H1 (cell line): ENCODE results near the gene CFAP97D2. TPM values are rescaled to one million over a fixed set of nuclear protein-coding genes. Genes with fewer than 3 reads are reported as not detected.

ENCODE experiments used
- CTCF ChIA-PET: fragments of 300-600 bp; sonication (Branson Sonifier 250); formaldehyde crosslinking; loops from one replicate; lab custom pipeline; 2021; ENCODE audit not compliant: partially characterized antibody; lab: Charles Lee
- POLR2A ChIA-PET: fragments of 300-600 bp; sonication (Branson Sonifier 250); formaldehyde crosslinking; loops from one replicate; lab custom pipeline; 2021; ENCODE audit warnings: inconsistent platforms; ENCODE audit not compliant: partially characterized antibody; lab: Charles Lee
- DNase-seq, 2 experiments: peaks; one replicate each; pipeline versions ENCODE4 v3.0.0 to v3.0.0-alpha.2; 2010 to 2022; ENCODE audit warnings: low spot score in 2 of 2, low read depth in 1 of 2, mixed read lengths in 1 of 2
- FAIRE-seq: peaks from 2 replicates; lab custom pipeline; 2011; peaks lifted over from hg19 to GRCh38; lab: Jason Lieb, UNC
- H2AFZ ChIP-seq: 2 replicates; pipeline ENCODE4 v1.8.1; 2012; ENCODE audit warnings: low read length, inconsistent platforms
- H2AK5ac ChIP-seq: 2 replicates; pipeline ENCODE4 v1.6.1; 2013; ENCODE audit warnings: low read depth, low read length
- H2BK120ac ChIP-seq: replicated peaks from 2 replicates; pipeline ENCODE3; 2013; ENCODE audit warnings: low read depth, low read length, inconsistent platforms
- H2BK12ac ChIP-seq: 2 replicates; pipeline ENCODE4 v1.6.1; 2013; ENCODE audit warnings: low read depth, low read length
- H2BK15ac ChIP-seq: 2 replicates; pipeline ENCODE4 v1.6.1; 2013; ENCODE audit warnings: low read length
- H2BK20ac ChIP-seq: 2 replicates; pipeline ENCODE4 v1.6.1; 2013; ENCODE audit warnings: low read length
- H2BK5ac ChIP-seq: 2 replicates; pipeline ENCODE4 v1.6.1; 2013; ENCODE audit warnings: low read depth, low read length
- H3K14ac ChIP-seq: 2 replicates; pipeline ENCODE4 v1.6.1; 2013; ENCODE audit warnings: inconsistent platforms; ENCODE audit not compliant: insufficient read length
- H3K18ac ChIP-seq: 2 replicates; pipeline ENCODE4 v1.6.1; 2013; ENCODE audit warnings: low read length; ENCODE audit errors: extremely low read depth
- H3K23ac ChIP-seq: 2 replicates; pipeline ENCODE4 v1.6.1; 2013; ENCODE audit warnings: inconsistent platforms; ENCODE audit not compliant: insufficient read length
- H3K23me2 ChIP-seq: 2 replicates; pipeline ENCODE4 v1.6.1; 2013; ENCODE audit warnings: low read depth, low read length
- H3K27ac ChIP-seq: 2 replicates; pipeline ENCODE4 v1.6.1; 2011; ENCODE audit warnings: low read depth, low read length, inconsistent platforms
- H3K27me3 ChIP-seq, 4 experiments: replicated peaks in 1 of 4; 1 replicate in 1 of 4; 2 replicates in 3 of 4; pipeline versions ENCODE4 v1.6.1 to v1.8.1; 2011 to 2013; ENCODE audit warnings: low read length in 3 of 4, mild to moderate bottlenecking in 3 of 4, inconsistent platforms in 2 of 4, mixed read lengths in 2 of 4, moderate library complexity in 1 of 4; ENCODE audit not compliant: control insufficient read depth in 3 of 4, insufficient read depth in 3 of 4; ENCODE audit errors: extremely low read depth in 1 of 4
- H3K36me3 ChIP-seq, 4 experiments: 2 replicates each; pipeline versions ENCODE4 v1.6.1 to v1.8.1; 2011 to 2013; ENCODE audit warnings: mild to moderate bottlenecking in 4 of 4, low read length in 3 of 4, moderate library complexity in 2 of 4, control low read depth in 1 of 4, inconsistent platforms in 1 of 4; ENCODE audit not compliant: insufficient read depth in 4 of 4, control insufficient read depth in 2 of 4
- H3K4ac ChIP-seq: replicated peaks from 2 replicates; pipeline ENCODE3; 2013; ENCODE audit warnings: low read length, low read depth, mixed read lengths, inconsistent platforms; ENCODE audit not compliant: insufficient read length
- H3K4me1 ChIP-seq, 4 experiments: replicated peaks in 1 of 4; 1 replicate in 1 of 4; 2 replicates in 3 of 4; pipeline versions ENCODE4 v1.6.1 to v1.8.1; 2011 to 2013; ENCODE audit warnings: low read length in 3 of 4, inconsistent platforms in 2 of 4, mixed read lengths in 1 of 4; ENCODE audit not compliant: insufficient read depth in 4 of 4, control insufficient read depth in 3 of 4
- H3K4me2 ChIP-seq, 2 experiments: 2 replicates each; pipeline versions ENCODE4 v1.6.1 to v1.8.1; 2011 to 2013; ENCODE audit warnings: low read depth in 2 of 2, low read length in 2 of 2, control low read depth in 1 of 2, inconsistent platforms in 1 of 2, mild to moderate bottlenecking in 1 of 2; ENCODE audit not compliant: insufficient read depth in 1 of 2
- H3K4me3 ChIP-seq, 4 experiments: fragments of 200-600, 300-600 bp in 1 of 4; sonication (generic), shearing (Covaris generic), sonication (Bioruptor Twin) in 1 of 4; 2 replicates each; pipeline versions ENCODE4 v1.5.1 to v1.8.1; 2011 to 2016; ENCODE audit warnings: low read length in 4 of 4, low read depth in 3 of 4, control low read depth in 2 of 4, inconsistent platforms in 2 of 4, mild to moderate bottlenecking in 2 of 4, mixed read lengths in 1 of 4, moderate library complexity in 1 of 4; ENCODE audit not compliant: insufficient read depth in 2 of 4; ENCODE audit errors: extremely low read depth in 1 of 4
- H3K56ac ChIP-seq: replicated peaks from 2 replicates; pipeline ENCODE3; 2013; ENCODE audit warnings: low read depth, mild to moderate bottlenecking, mixed read lengths, low read length, inconsistent platforms; ENCODE audit not compliant: insufficient read length
- H3K79me1 ChIP-seq: 2 replicates; pipeline ENCODE4 v1.6.1; 2013; ENCODE audit warnings: low read depth, low read length, control low read depth
- H3K79me2 ChIP-seq, 2 experiments: 2 replicates each; pipeline versions ENCODE4 v1.6.1 to v1.8.1; 2012 to 2013; ENCODE audit warnings: low read length in 2 of 2, mild to moderate bottlenecking in 2 of 2, inconsistent platforms in 1 of 2; ENCODE audit not compliant: insufficient read depth in 2 of 2, control insufficient read depth in 1 of 2
- H3K9ac ChIP-seq, 4 experiments: replicated peaks in 1 of 4; 1 replicate in 1 of 4; 2 replicates in 3 of 4; pipeline versions ENCODE4 v1.6.1 to v1.8.1; 2011 to 2013; ENCODE audit warnings: low read depth in 3 of 4, low read length in 3 of 4, control low read depth in 2 of 4, mild to moderate bottlenecking in 2 of 4, moderate library complexity in 2 of 4, inconsistent platforms in 1 of 4; ENCODE audit errors: extremely low read depth in 1 of 4
- H3K9me3 ChIP-seq, 2 experiments: 2 replicates each; pipeline versions ENCODE4 v1.6.1 to v1.8.1; 2012 to 2013; ENCODE audit warnings: mild to moderate bottlenecking in 2 of 2, moderate library complexity in 2 of 2, control low read depth in 1 of 2, inconsistent platforms in 1 of 2, low read depth in 1 of 2, low read length in 1 of 2, mixed read lengths in 1 of 2; ENCODE audit not compliant: insufficient read depth in 2 of 2
- H4K20me1 ChIP-seq, 2 experiments: replicated peaks in 1 of 2; 2 replicates each; pipeline versions ENCODE3 to v1.8.1; 2011 to 2013; ENCODE audit warnings: inconsistent platforms in 2 of 2, low read length in 2 of 2, mild to moderate bottlenecking in 1 of 2; ENCODE audit not compliant: insufficient read depth in 2 of 2, control insufficient read depth in 1 of 2
- H4K5ac ChIP-seq: 2 replicates; pipeline ENCODE4 v1.6.1; 2013; ENCODE audit warnings: low read length, low read depth, mixed read lengths, inconsistent platforms; ENCODE audit not compliant: insufficient read length
- H4K8ac ChIP-seq: 2 replicates; pipeline ENCODE4 v1.8.0; 2013; ENCODE audit warnings: mild to moderate bottlenecking, moderate library complexity, low read length, inconsistent platforms; ENCODE audit not compliant: insufficient read depth; ENCODE audit errors: extremely low read depth
- H4K91ac ChIP-seq: replicated peaks from 2 replicates; pipeline ENCODE3; 2013; ENCODE audit warnings: low read length, mixed read lengths, inconsistent platforms; ENCODE audit not compliant: insufficient read length
- CHD1 ChIP-seq: IDR thresholded peaks from 2 replicates; pipeline ENCODE4 v1.6.1; 2012; ENCODE audit warnings: low read depth, low read length, improper control_type of control experiment
- SP2 ChIP-seq: IDR thresholded peaks from 2 replicates; pipeline ENCODE4 v1.6.1; 2012; ENCODE audit warnings: mild to moderate bottlenecking, low read length, inconsistent platforms
- WGBS, 2 experiments: shearing (Covaris generic) in 1 of 2; methylation state at CpG; one replicate each; pipeline versions ENCODE4 v1.1.6 to v1.1.7; 2013 to 2015; ENCODE audit warnings: low lambda C conversion rate in 2 of 2, mixed read lengths in 2 of 2, inconsistent platforms in 1 of 2, low coverage in 1 of 2, missing lambda C conversion rate in 1 of 2; ENCODE audit not compliant: insufficient replicate concordance in 2 of 2, insufficient coverage in 1 of 2, insufficient read length in 1 of 2; ENCODE audit errors: extremely low coverage in 1 of 2, missing lambda C conversion rate in 1 of 2; 5-methylcytosine and 5-hydroxymethylcytosine counted together
- polyA plus RNA-seq, 7 experiments: library from polyadenylated mRNA; depleted of rRNA in 3 of 7; stranded (reverse) in 5 of 7; unstranded in 2 of 7; fragments of >200 nt in 5 of 7; fragments of 200-250 nt in 2 of 7; gene quantifications; 1 replicate in 5 of 7; 2 replicates in 1 of 7; 4 replicates in 1 of 7; pipeline versions ENCODE4 v1.2.1 to v1.2.3, GENCODE V29; 2011 to 2013; ENCODE audit warnings: missing spikeins in 2 of 7, mixed read lengths in 2 of 7
- total RNA-seq: library from RNA; stranded (reverse); fragmentation: NEBNext Ultra II Directional; extraction: Animal tissue kit (Norgen Biotek cat#: 25700); gene quantifications from 2 replicates; pipeline ENCODE4 v1.2.1, GENCODE V29; 2021
- TF ChIP-seq, protein P1 (sequence below): IDR thresholded peaks from 2 replicates; pipeline ENCODE4 v1.6.1; 2012; ENCODE audit warnings: low read length, inconsistent platforms

CFAP97D2 gene
- total and polyA plus RNA-seq, 2 of the 8 experiments (the other 6 are each of a cell fraction or from before 2014, with no cell fraction given): not detected

DNA sequence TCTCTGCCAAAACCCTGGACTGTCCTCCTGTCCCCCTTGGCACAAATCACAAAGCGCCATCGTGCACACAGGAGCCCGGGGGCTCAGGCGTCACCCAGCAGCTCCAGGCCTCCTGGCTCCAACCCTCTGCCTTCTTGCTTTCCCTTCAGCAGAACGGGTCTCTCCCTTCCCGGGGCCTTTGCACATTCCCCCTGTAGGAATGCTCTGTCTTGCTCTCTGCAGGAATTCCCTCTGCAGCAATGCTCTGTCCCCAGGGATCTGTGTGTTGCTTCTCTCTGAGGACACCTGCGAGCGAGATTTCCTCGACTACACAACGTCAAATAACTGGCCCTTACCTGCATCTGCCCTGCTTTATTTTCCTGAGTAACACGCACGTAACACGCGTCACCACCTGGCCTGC, 33.3 kb upstream of the CFAP97D2 start:
- Histone ChIP-seq H3K9me3 (no peaks in the 10 kb centered on the region), H2BK12ac (no peak overlapping the region), H4K20me1 (peaks cover 0 to 10% of the 10 kb centered on the region in 2 experiments), H3K56ac (no peak overlapping the region), H3K27ac (no peak overlapping the region), H3K14ac (no peak overlapping the region), H3K23ac (no peak overlapping the region), H2BK20ac (no peak overlapping the region), H4K91ac (no peak overlapping the region), H4K8ac (no peak overlapping the region), H3K4me3 (no peak overlapping the region), H2BK120ac (no peak overlapping the region), H2AK5ac (no peak overlapping the region), H3K4me2 (no peak overlapping the region), H3K9ac (no peak overlapping the region), H3K27me3 (no peaks in the 10 kb centered on the region), H3K18ac (no peak overlapping the region), H3K79me1 (no peaks in the 10 kb centered on the region), H2BK15ac (no peak overlapping the region), H3K79me2 (no peaks in the 10 kb centered on the region), H3K4me1 (peaks cover 0 to 3% (median 1%) of the 10 kb centered on the region in 4 experiments; a peak in 2 of 7 replicates), H3K36me3 (no peaks in the 10 kb centered on the region; a peak in 1 of 8 replicates), H2BK5ac (no peak overlapping the region), H4K5ac (no peak overlapping the region), H3K4ac (no peak overlapping the region), H3K23me2 (peaks cover 9% of the 10 kb centered on the region), H2AFZ (no peak overlapping the region)
- DNase-seq: no peak
- WGBS, 2 experiments: 88% methylated on average over 14 of the region's 14 CpGs; no CpG with 5 or more reads in 1 of the 2 experiments
- FAIRE-seq: no peak
- ChIA-PET POLR2A (no interaction called here), CTCF (interaction anchor here (0.6 to 2.4 kb wide), 12 partner anchors 8 to 258 kb away, joined by 3 to 13 read pairs (median 3); partner anchors contain the start of gene CFAP97D2)
- TF ChIP-seq CHD1 (no peak), SP2 (no peak)
- TF ChIP-seq, protein P1, sequence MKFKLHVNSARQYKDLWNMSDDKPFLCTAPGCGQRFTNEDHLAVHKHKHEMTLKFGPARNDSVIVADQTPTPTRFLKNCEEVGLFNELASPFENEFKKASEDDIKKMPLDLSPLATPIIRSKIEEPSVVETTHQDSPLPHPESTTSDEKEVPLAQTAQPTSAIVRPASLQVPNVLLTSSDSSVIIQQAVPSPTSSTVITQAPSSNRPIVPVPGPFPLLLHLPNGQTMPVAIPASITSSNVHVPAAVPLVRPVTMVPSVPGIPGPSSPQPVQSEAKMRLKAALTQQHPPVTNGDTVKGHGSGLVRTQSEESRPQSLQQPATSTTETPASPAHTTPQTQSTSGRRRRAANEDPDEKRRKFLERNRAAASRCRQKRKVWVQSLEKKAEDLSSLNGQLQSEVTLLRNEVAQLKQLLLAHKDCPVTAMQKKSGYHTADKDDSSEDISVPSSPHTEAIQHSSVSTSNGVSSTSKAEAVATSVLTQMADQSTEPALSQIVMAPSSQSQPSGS: no peak
